HG03280 (cell line): Measurements from ENCODE around the gene PAX1.

Experiments
- ATAC-seq: cut with Tn5 transposase; IDR thresholded peaks from one replicate; pipeline ENCODE4 v1.9.1; 2021; ENCODE audit warnings: mild to moderate bottlenecking, moderate library complexity; ENCODE audit not compliant: unreplicated experiment

PAX1 gene

DNA sequence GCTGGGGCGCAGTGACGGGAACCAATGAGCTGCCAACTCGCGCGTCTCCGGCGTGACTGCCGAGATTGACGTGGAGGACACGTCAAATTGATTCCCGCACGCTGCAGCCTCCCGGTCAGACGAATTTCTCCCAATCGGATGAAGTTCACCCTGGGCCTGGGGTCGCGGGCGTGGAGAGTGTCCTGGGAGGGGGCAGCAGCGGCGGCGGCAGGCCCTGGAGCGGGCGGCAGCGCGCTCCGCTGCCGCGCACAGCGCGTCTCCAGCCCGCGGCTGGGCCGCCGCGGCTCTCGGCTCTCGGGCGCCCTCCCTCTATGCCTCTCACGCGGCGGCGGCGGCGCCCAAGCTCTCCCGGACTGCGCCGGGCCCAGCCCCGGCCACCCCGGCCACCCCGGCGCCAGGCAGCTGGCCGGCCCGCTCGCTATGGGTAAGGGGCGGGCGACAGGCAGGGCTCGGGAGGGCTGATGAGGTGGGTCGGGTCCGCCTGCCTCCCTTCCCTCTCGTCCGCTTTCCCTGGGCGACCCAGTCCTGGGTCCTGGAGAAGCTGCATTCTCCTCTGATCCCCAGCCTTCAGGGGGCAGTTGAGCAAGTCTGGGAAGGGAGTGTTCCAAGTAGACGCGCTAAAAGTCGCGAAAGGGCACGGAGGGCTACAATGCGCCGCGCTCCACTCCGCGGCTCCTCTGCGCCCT is at the start of gene PAX1:
TSS of gene PAX1 (plus strand) at position 90 of the 686 bp plus-strand sequence. CDS start at position 139, 49 bp downstream.
- ATAC-seq, result no peak

GRCh38 chr20:21656308-21657067 is 49.0 kb upstream of the PAX1 start:
- ATAC-seq, result no peak

GRCh38 chr20:21661488-21662055 is 43.9 kb upstream of the PAX1 start:
- ATAC-seq, result no peak

DNA sequence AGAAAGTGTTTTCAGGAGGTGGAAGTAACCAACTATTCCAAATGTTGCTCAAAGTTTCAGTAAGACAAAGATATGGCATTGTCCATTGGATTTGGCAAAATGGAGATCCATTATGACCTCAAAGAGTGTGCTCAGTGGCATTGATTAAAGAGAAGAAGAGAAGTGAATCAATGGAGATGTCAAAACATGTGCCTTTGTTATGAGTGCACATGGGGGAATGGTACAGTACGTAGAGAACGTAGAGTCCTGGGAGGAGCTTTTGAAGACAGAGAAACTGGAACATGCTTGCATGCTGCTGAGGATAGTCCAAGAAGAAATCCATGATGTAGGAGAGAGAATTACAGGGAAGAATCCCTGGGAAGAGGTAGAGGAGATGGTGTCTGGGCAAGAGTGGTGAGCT is 42.0 kb upstream of the PAX1 start:
- ATAC-seq, result no peak

DNA sequence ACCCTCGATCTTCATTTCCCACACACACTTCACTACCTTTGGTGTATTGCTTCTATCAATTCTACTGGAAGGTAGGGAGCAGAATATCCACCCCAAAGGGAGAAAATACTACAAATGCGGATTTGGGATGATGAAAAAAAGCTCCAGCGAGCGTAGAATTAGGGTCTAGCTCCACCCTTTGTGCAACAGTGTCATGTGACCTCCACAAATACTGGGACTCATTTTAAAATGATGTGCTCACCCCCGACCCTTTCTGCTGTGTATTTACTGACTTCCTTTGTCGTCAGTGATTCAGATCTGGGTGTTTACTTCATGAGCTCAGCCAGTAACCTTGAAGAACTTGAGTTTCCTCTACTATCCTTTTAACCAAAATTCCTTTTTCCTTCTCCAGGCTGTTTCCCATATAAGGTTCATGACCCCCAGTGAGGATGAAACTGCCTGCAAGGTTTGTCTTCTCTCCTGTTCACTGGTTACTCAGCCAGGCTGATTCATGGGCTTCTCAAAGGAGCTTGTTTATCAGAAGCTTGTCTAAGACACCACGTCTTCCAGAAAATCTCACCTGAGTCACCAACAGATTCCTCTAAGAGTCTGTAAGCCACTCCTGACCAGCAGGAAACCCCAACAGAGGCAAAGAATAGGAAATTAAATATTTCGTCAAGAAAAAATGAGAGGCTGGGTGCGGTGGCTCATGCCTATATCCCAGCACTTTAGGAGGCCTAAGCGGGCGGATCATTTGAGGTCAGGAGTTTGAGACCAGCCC is 39.6 kb upstream of the PAX1 start:
- no peak for ATAC-seq

DNA sequence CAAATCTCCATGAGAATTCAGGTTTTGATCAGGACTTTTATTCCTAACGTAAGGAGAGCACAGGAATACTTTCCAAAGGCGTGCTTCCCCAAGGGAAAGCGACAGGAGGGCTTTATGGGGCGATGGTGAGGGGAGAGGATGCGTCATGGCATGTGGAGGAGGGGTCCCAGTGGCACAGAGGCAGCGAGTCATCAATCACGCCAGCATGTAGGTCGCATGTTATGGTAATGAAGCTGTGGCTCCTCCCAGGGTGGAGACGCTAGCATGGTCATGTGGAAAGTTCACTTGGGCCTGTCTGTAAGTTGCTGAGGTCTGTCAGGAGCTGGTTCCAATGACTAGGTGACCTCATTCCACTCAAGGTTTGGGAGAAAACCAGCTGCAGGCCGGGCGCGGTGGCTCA is 35.3 kb upstream of the PAX1 start:
- ATAC-seq, result no peak

GRCh38 chr20:21670981-21671380 is 34.5 kb upstream of the PAX1 start:
- no peak for ATAC-seq

GRCh38 chr20:21677261-21677660 is 28.2 kb upstream of the PAX1 start:
- ATAC-seq, result no peak

DNA sequence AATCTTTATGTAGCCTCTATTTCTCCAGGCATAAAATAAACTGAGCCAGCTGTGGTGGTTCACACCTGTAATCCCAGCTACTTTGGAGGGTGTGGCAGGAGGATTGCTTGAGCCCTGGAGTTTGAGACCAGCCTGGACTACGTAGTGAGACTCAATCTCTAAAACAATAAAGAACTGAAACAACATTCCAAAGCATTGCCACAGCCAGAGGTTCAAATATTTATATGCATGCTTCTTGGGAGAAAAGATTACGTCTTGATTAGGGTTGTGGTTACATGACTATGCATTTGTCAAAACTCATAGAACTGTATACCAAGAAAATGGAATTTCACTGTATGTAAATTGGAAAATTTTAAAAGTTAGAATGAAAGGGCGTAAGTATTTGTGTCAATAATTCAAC is 27.7 kb upstream of the PAX1 start:
- ATAC-seq, result no peak

- ATAC-seq, result no peak
Observed at GRCh38 chr20:21681234-21681921, 24.1 kb upstream of the PAX1 start.

DNA sequence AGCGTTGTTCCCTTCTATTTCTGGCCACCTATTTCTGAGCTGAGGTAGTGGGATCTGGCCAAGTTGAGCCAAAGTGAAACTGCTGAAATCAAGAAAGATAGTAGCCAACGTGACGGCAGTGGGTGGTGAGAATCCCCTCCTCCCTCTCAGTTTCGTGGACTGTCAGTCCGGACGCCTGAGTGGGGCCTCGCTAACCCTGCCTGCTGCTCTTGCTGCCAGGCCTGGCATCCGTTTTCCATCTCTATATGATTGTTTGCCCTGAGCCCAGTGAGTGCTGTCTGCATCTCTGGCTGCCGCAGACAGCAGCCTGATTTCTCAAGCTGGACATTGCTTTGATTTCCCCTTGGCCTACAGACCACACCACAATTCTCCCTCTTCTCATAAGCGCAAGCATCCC is 23.5 kb upstream of the PAX1 start:
- no peak for ATAC-seq

DNA sequence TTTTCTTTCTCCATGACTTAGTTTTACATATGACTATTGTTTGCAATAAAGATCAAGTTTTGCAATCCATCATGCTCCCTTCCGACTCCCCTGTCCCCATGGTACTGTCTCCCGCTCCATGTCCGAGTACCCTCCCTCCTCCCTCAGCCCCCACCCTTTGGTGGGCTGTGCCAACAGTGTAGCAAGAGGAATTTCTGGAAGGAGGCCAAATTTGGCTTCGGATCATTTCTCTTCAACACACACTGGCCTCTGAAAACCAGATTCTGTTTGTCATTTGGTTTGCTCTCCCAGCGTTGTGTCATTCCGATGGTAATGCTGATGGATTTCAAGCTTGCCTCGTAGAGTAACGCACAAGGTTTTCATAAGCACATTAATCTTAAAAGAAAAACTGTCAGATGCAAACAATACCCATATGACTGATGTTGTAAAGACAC is 22.9 kb upstream of the PAX1 start:
- ATAC-seq, result no peak

DNA sequence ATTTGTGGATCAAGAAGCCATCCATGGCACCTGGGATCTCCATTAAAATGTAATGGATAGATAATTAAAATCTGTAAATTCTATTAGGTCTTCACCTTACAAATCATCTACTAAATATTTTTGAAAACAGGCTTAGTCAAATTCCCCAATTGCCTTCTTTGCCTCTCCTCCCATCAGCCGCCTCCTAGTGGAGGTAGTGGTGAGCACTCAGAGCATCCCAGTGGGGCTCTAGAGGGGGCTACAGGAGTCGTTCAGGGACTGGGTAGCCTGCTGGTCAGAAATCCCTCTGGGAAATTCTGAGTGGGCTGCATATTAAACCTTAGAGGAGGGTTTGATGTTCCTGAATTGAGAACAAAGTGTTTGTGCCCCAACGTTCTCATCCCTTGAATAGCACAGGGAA is 20.8 kb upstream of the PAX1 start:
- no peak for ATAC-seq

GRCh38 chr20:21685981-21686380 is 19.5 kb upstream of the PAX1 start:
- no peak for ATAC-seq

GRCh38 chr20:21693322-21693721 is 12.1 kb upstream of the PAX1 start:
- ATAC-seq, result no peak

DNA sequence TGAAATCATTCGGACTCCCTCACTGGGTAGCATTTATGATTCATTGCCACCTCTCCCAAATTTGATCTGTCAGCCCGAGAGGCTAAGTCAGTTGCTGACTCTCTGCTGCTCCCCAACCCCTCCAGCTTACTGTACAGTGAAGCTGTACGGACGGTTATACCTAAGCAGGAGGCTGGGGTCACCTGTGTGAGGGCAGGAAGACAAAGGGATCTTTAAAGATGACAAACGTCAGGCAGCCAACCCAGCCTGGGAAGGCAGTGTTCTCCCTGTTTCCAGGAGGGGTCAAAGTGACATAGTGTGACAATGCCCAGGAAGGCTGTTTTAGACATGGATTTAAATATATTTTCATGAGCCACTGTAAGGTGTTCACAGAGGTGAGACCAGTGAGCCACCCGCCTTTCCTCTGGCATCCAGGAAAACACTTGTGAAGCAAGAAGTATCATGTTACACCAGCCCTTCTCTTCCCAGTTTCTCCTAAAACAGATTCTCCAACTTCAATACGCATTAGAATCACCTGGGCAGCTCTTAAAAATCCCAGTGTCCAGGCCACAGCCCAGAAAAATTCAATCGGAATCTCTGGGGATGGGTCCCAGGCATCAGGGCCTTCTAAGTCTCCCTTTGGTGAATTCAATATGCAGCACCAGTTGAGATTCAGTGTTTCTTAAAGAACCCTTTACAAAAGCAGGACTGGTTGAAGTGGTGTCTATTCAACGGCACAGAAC is 6.8 kb upstream of the PAX1 start:
- no peak for ATAC-seq

DNA sequence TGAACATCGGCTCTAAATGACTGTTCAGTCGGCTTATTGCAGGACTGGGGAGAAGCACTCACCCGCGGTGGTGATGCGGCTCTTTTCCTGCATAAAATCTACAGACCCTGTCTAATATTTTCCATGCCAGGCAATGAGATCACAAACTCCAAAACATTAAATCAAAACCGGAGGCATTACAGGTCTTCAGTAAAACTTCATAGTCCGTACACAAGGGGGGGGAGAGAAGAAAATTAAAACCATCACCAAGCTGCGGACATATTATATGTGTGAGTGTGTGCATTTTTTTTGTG is 6.3 kb upstream of the PAX1 start:
- ATAC-seq, result no peak

GRCh38 chr20:21701171-21701876 is 4.1 kb upstream of the PAX1 start:
- ATAC-seq, result no peak

- ATAC-seq, result no peak
Observed at GRCh38 chr20:21702016-21702415, 3.4 kb upstream of the PAX1 start.
